22Rv1 (cell line): Measurements from ENCODE around the gene PKD2L2.

Experiments
- H3K27ac ChIP-seq: fragments of 450-650 bp; 2 replicates; pipeline ENCODE4 v1.5.1; 2017
- ZFX ChIP-seq: fragments of 450-650 bp; IDR thresholded peaks from 2 replicates; pipeline ENCODE4 v1.6.1; 2017; ENCODE audit warnings: antibody characterized with exemption, borderline replicate concordance
- TF ChIP-seq, protein P1 (sequence below): fragments of 450-650 bp; IDR thresholded peaks from 2 replicates; pipeline ENCODE4 v1.5.1; 2017; ENCODE audit warnings: mild to moderate bottlenecking

PKD2L2 gene

DNA sequence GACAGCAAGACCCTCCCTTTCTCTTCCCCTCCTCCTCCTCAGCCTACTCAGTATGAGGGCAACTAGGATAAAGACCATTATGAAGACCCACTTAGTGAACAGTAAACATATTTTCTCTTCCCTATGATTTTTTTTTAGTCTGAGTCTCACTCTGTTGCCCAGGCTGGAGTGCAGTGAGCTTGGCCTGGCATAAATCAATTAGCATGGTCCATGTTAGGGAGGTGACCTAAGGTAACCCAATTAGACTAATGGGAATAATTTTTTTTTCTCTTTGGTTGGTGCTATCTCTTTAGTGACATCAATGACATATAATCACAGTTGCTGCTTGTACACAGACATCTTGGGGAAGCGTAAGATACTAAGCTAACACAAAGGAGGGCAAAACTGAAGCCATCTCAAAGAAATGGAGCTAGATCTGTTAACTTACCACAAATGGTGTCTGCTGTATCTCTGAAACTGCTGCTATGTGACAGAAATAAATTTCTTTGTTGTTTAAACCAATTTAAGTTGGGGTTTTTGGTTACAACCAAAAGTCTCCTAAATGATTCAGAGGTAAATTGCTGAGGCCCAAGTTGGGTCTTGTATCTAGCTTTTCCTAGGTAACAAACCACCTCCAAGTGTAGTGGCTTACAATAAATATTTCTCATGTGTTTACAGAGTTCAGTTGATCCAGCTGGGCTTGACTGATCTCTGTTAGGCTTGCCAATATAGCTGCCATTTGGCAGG is 13.3 kb downstream of the PKD2L2 start:
- H3K27ac ChIP-seq = no peak overlapping the region
- TF ChIP-seq, protein P1, sequence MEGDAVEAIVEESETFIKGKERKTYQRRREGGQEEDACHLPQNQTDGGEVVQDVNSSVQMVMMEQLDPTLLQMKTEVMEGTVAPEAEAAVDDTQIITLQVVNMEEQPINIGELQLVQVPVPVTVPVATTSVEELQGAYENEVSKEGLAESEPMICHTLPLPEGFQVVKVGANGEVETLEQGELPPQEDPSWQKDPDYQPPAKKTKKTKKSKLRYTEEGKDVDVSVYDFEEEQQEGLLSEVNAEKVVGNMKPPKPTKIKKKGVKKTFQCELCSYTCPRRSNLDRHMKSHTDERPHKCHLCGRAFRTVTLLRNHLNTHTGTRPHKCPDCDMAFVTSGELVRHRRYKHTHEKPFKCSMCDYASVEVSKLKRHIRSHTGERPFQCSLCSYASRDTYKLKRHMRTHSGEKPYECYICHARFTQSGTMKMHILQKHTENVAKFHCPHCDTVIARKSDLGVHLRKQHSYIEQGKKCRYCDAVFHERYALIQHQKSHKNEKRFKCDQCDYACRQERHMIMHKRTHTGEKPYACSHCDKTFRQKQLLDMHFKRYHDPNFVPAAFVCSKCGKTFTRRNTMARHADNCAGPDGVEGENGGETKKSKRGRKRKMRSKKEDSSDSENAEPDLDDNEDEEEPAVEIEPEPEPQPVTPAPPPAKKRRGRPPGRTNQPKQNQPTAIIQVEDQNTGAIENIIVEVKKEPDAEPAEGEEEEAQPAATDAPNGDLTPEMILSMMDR = no peak
- TF ChIP-seq ZFX = no peak

GRCh38 chr5:137914758-137915157 is 25.5 kb downstream of the PKD2L2 start:
- no peak overlapping the region for H3K27ac ChIP-seq
- TF ChIP-seq ZFX = no peak
- TF ChIP-seq, protein P1 = no peak

DNA sequence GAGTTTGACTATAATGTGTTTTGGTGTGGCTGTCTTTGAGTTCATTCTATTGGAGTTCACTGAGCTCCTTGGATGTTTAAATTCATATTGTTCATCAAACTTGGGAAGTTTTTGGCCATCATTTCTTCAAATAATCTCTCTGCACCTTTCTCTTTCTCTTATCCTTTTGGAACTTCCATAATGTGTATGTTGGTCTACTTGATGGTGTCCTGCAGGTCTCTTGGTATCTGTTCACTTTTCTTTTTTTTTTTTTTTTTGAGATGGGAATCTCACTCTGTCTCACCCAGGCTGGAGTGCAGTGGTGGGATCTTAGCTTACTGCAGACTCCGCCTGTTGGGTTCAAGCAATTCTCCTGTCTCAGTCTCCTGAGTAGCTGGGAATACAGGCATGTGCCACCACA is 27.7 kb downstream of the PKD2L2 start:
- no peak overlapping the region for H3K27ac ChIP-seq
- TF ChIP-seq, protein P1 = no peak
- no peak for TF ChIP-seq ZFX

DNA sequence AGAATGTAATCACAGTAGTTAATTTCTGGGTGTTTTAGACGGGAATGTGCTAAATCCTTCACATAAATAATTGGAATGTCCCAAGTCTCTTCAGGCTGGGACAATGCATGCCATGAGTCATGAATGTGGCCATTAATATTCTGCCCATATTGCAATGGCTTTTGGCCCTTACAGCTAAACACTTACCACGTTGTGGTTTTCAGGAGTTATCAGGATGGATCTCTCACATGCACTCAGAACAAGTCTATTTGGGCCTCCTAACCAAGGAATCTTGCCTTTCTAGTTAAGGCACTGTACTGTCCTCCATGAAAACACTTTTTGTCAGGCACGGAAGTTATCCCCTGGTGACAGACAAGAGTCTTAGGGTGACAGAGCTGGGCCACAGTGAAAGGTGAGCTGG is 32.7 kb downstream of the PKD2L2 start:
- no peak for TF ChIP-seq ZFX
- TF ChIP-seq, protein P1 = no peak
- H3K27ac ChIP-seq = no peak overlapping the region

- H3K27ac ChIP-seq = no peak overlapping the region
- TF ChIP-seq, protein P1 = no peak
- no peak for TF ChIP-seq ZFX
These were observed 34.6 kb downstream of the PKD2L2 start for GRCh38 chr5:137923856-137924255.

DNA sequence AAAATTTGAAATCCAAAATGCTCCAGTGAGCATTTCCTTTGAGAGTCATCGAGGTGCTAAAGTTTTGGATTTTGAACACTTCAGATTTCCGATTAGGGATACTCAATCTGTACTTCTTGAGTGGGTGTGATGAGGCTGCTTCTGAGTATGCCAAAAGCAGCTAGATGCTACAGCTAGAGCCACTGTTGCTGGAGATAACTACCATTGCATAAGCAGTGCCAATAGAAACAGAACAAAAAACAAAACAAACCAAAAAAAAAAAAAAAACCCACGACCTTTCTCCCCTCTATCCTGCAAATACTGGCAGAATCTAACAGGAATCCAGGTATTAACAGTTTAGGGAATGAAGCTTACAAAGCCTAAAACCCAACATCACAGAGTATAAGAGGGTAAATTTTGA is 43.5 kb downstream of the PKD2L2 start:
- TF ChIP-seq, protein P1 = no peak
- TF ChIP-seq ZFX = no peak
- H3K27ac ChIP-seq = no peak overlapping the region

GRCh38 chr5:137933491-137933911 is 44.2 kb downstream of the PKD2L2 start:
- TF ChIP-seq ZFX = no peak
- TF ChIP-seq, protein P1 = no peak
- no peak overlapping the region for H3K27ac ChIP-seq
